LNCaP clone FGC (cell line): ENCODE data around the gene TBX3.

Experiments
- DNase-seq: peaks from one replicate; pipeline ENCODE4 v3.0.0-alpha.2; 2011; ENCODE audit warnings: low read depth
- H3K4me3 ChIP-seq: 2 replicates; pipeline ENCODE4 v1.5.1; 2011; ENCODE audit warnings: mild to moderate bottlenecking, low read depth, low read length, control low read depth
- TF ChIP-seq, protein P1 (sequence below): IDR thresholded peaks from 2 replicates; pipeline ENCODE4 v1.5.1; 2012; ENCODE audit warnings: mild to moderate bottlenecking; ENCODE audit not compliant: control insufficient read depth, insufficient read depth; ENCODE audit errors: extremely low read depth

TBX3 gene

GRCh38 chr12:114676142-114676741 lies 7.7 kb downstream of the TBX3 start:
- H3K4me3 ChIP-seq = peak overlapping the region; percentile 93
- no peak for DNase-seq
- TF ChIP-seq, protein P1, sequence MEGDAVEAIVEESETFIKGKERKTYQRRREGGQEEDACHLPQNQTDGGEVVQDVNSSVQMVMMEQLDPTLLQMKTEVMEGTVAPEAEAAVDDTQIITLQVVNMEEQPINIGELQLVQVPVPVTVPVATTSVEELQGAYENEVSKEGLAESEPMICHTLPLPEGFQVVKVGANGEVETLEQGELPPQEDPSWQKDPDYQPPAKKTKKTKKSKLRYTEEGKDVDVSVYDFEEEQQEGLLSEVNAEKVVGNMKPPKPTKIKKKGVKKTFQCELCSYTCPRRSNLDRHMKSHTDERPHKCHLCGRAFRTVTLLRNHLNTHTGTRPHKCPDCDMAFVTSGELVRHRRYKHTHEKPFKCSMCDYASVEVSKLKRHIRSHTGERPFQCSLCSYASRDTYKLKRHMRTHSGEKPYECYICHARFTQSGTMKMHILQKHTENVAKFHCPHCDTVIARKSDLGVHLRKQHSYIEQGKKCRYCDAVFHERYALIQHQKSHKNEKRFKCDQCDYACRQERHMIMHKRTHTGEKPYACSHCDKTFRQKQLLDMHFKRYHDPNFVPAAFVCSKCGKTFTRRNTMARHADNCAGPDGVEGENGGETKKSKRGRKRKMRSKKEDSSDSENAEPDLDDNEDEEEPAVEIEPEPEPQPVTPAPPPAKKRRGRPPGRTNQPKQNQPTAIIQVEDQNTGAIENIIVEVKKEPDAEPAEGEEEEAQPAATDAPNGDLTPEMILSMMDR = no peak

- TF ChIP-seq, protein P1 = no peak
- peak overlapping the region; percentile 93 for H3K4me3 ChIP-seq
- DNase-seq = no peak
Measured at GRCh38 chr12:114674251-114675047, 9.5 kb downstream of the TBX3 start.

DNA sequence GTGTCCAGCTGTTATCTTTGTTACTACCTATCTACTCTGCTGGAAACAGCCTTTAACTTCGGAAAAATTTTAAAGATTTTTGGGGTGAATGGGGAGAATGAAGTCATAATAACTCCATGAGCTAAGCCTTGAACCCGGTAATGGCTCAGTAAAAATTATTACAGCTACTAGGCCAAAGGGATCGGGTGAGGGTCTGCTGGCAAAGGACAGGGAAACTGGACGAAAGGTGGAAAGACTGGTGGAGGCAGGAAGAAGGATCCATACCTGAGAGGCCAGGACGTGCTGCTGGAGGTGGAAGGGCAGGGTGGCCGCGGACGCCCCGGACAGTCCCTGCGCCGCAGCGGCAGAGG lies 10.1 kb downstream of the TBX3 start:
- H3K4me3 ChIP-seq = peak overlapping the region; percentile 93

GRCh38 chr12:114673169-114673833 lies 10.7 kb downstream of the TBX3 start:
- TF ChIP-seq, protein P1 = no peak
- peak overlapping the region; percentile 93 for H3K4me3 ChIP-seq
- DNase-seq = peak; percentile 65

More for the DNA sequence above, 10.1 kb downstream of the TBX3 start:
- TF ChIP-seq, protein P1 = no peak
- DNase-seq = no peak

DNA sequence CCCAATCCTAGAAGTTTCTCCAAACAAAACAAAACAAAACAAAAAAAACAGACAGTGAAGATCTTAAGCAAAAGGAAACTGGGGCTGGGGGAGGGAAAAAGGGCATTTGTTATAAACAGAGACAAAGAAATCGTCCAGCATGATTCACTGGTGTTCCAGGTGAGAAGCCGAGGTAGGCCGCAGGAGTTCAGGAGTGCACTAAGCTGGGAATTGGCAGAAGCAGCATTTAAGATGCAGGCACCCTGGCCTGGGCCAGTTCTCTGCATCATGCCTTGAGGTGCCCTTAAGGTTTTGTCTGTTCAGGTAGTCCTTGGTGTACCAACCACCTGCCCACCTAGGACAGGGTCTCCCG lies 11.2 kb downstream of the TBX3 start:
- DNase-seq = no peak
- TF ChIP-seq, protein P1 = no peak
- peak overlapping the region; percentile 93 for H3K4me3 ChIP-seq

DNA sequence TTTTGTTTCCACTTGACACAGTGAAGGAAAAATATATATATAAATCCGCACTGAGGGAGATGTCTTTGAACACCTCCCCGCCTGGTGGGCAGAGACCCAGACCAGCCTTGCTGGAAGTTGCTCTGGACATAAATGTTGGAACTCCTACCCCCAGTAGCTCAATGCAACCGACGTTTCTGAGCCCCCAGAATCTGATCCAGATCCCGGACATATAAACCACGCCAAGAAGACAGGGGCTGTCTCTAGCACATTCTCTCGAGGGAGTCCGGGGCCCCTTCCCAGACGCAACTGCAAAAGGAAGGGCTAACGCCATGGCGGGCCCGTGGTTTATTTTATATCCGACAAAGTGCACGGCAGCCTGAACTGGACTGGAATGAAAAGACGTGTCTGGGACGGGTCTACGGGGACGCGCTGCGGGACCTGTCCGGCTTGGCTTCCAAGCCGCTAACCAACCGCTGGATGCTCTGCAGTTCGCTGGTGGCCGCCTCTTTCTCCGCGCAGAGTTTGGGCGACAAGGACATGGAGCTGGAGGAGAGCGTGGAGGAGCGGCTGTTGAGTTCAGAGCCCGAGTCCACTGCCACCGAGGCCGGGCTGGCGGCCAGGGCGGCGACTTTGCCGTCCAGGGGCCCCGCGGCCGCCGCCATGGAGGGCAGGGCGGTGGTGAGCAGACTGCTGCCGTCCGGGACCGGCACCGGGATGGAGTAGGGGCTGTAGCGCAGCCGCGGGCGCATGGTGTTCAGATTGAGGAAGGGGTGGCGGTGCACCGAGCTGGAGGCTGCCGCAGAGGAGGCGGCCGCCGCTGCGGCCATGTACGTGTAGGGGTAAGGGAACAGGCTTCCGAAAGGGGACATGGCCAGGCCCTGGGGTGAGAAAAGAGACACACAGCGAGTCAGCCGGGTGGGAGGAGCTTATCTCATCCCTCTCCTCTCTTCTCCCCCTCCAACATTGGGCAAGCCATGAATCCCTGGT lies 12.2 kb downstream of the TBX3 start:
- no peak for DNase-seq
- TF ChIP-seq, protein P1 = no peak
- peak overlapping the region; percentile 93 for H3K4me3 ChIP-seq
